SK-N-SH (cell line): ENCODE results near the gene HOXC5. TPM values are rescaled to one million over a fixed set of nuclear protein-coding genes. Genes with fewer than 3 reads are reported as not detected.

Source experiments
- CTCF ChIA-PET: fragments of 300-600, 350-600 bp; formaldehyde crosslinking; extraction: SDS; loops from one replicate; lab custom pipeline; 2021; lab: Yijun Ruan, JAX
- POLR2A ChIA-PET: fragments of 350-600 bp; sonication (Branson Sonifier 250); formaldehyde crosslinking; extraction: SDS; loops from one replicate; lab custom pipeline; 2020; ENCODE audit warnings: antibody characterized with exemption, inconsistent platforms; lab: Yijun Ruan, JAX
- DNase-seq: peaks from one replicate; pipeline ENCODE4 v3.0.0; 2012
- H2AFZ ChIP-seq: fragments of 200-600 bp; sonication (generic); 2 replicates; pipeline ENCODE4 v1.8.1; 2016; ENCODE audit warnings: antibody characterized with exemption, mild to moderate bottlenecking, low read depth
- H3F3A ChIP-seq: fragments of 200-600 bp; sonication (generic); replicated peaks from 2 replicates; pipeline ENCODE3; 2016; ENCODE audit warnings: antibody characterized with exemption, mild to moderate bottlenecking; ENCODE audit not compliant: insufficient read depth
- H3K27ac ChIP-seq, 2 experiments: fragments of 200-500 bp in 1 of 2; fragments of 200-600 bp in 1 of 2; sonication (Bioruptor generic) in 1 of 2; sonication (generic), shearing (Covaris generic) in 1 of 2; 2 replicates each; pipeline versions ENCODE4 v1.5.1 to v1.6.1; 2014 to 2016; ENCODE audit warnings: low read depth in 2 of 2, inconsistent platforms in 1 of 2, low read length in 1 of 2, mild to moderate bottlenecking in 1 of 2, mixed read lengths in 1 of 2
- H3K27me3 ChIP-seq: fragments of 200-600 bp; sonication (generic), shearing (Covaris generic); 2 replicates; pipeline ENCODE4 v1.6.1; 2016; ENCODE audit warnings: mixed run types; ENCODE audit not compliant: insufficient read depth
- H3K36me3 ChIP-seq, 2 experiments: fragments of 200-500 bp in 1 of 2; fragments of 200-600 bp in 1 of 2; sonication (Bioruptor generic) in 1 of 2; sonication (generic) in 1 of 2; replicated peaks in 1 of 2; 2 replicates each; pipeline versions ENCODE3 to v1.5.1; 2014 to 2016; ENCODE audit warnings: low read length in 1 of 2, mild to moderate bottlenecking in 1 of 2; ENCODE audit not compliant: insufficient read depth in 2 of 2, control insufficient read depth in 1 of 2
- H3K4me1 ChIP-seq, 2 experiments: fragments of 200-500 bp in 1 of 2; fragments of 200-600 bp in 1 of 2; sonication (Bioruptor generic) in 1 of 2; sonication (generic), shearing (Covaris generic) in 1 of 2; 2 replicates each; pipeline versions ENCODE4 v1.5.1 to v1.6.1; 2014 to 2016; ENCODE audit warnings: low read depth in 1 of 2, low read length in 1 of 2, mixed run types in 1 of 2; ENCODE audit not compliant: insufficient read depth in 2 of 2, control insufficient read depth in 1 of 2
- H3K4me2 ChIP-seq: fragments of 200-600 bp; sonication (generic), shearing (Covaris generic); 2 replicates; pipeline ENCODE4 v1.6.1; 2017; ENCODE audit warnings: mixed run types
- H3K4me3 ChIP-seq, 2 experiments: fragments of 200-500 bp in 1 of 2; fragments of 200-600 bp in 1 of 2; sonication (Bioruptor generic) in 1 of 2; sonication (generic), shearing (Covaris generic) in 1 of 2; 2 replicates each; pipeline versions ENCODE4 v1.5.1 to v1.8.1; 2014 to 2016; ENCODE audit warnings: low read depth in 2 of 2, inconsistent platforms in 1 of 2, low read length in 1 of 2, mild to moderate bottlenecking in 1 of 2, mixed read lengths in 1 of 2, moderate library complexity in 1 of 2
- H3K79me2 ChIP-seq: fragments of 200-600 bp; sonication (generic); 2 replicates; pipeline ENCODE4 v1.8.1; 2017; ENCODE audit warnings: mild to moderate bottlenecking; ENCODE audit not compliant: insufficient read depth
- H3K9ac ChIP-seq: fragments of 200-600 bp; sonication (generic); 2 replicates; pipeline ENCODE4 v1.6.1; 2017; ENCODE audit warnings: mixed run types
- H3K9me2 ChIP-seq: fragments of 200-600 bp; sonication (generic); 2 replicates; pipeline ENCODE4 v1.6.1; 2017; ENCODE audit warnings: mixed run types
- H3K9me3 ChIP-seq: fragments of 200-600 bp; sonication (generic); 2 replicates; pipeline ENCODE4 v1.6.1; 2017; ENCODE audit warnings: mixed run types, mild to moderate bottlenecking, moderate library complexity
- H4K20me1 ChIP-seq: fragments of 200-600 bp; sonication (generic); 2 replicates; pipeline ENCODE4 v1.6.1; 2017; ENCODE audit warnings: mild to moderate bottlenecking, mixed run types; ENCODE audit not compliant: insufficient read depth
- CHD2 ChIP-seq: fragments of 150-350 bp; IDR thresholded peaks from 2 replicates; pipeline ENCODE4 v1.6.1; 2018; ENCODE audit warnings: low read length; ENCODE audit not compliant: partially characterized antibody
- FOSL2 ChIP-seq: IDR thresholded peaks from 2 replicates; pipeline ENCODE4 v1.4.0; 2012; ENCODE audit warnings: low read depth, mild to moderate bottlenecking, moderate library complexity, borderline replicate concordance
- GATA2 ChIP-seq: sonication (generic); formaldehyde crosslinking; IDR thresholded peaks from 2 replicates; pipeline ENCODE4 v1.5.0; 2020; ENCODE audit warnings: mild to moderate bottlenecking, missing genetic modification reagents
- MXI1 ChIP-seq: IDR thresholded peaks from 2 replicates; pipeline ENCODE4 v1.6.1; 2012; ENCODE audit warnings: mild to moderate bottlenecking, low read depth, low read length, improper control_type of control experiment
- SIN3A ChIP-seq: IDR thresholded peaks from 2 replicates; pipeline ENCODE4 v1.6.1; 2012; ENCODE audit warnings: low read depth, mild to moderate bottlenecking, low read length, moderate library complexity, borderline replicate concordance
- TCF12 ChIP-seq: IDR thresholded peaks from 2 replicates; pipeline ENCODE4 v1.4.0; 2012
- WGBS: methylation state at CpG from one replicate; pipeline ENCODE4 v1.1.6; 2017; ENCODE audit warnings: low lambda C conversion rate; 5-methylcytosine and 5-hydroxymethylcytosine counted together
- polyA plus RNA-seq, 3 experiments: library from polyadenylated mRNA; depleted of rRNA; stranded (reverse); fragments of >200 nt; gene quantifications; 2 replicates each; pipeline ENCODE4 v1.2.3, GENCODE V29; 2012
- TF ChIP-seq, protein P1 (sequence below): fragments of 150-350 bp; IDR thresholded peaks from 2 replicates; pipeline ENCODE4 v1.6.1; 2016; ENCODE audit warnings: mild to moderate bottlenecking, low read depth, low read length
- TF ChIP-seq, protein P2 (sequence below): fragments of 200-600 bp; sonication (generic); IDR thresholded peaks from 2 replicates; pipeline ENCODE4 v1.6.1; 2017; ENCODE audit warnings: antibody characterized with exemption, mild to moderate bottlenecking, moderate library complexity
- TF ChIP-seq, protein P3 (sequence below): IDR thresholded peaks from 2 replicates; pipeline ENCODE4 v1.6.1; 2012; ENCODE audit warnings: mild to moderate bottlenecking, low read depth, low read length, moderate library complexity

HOXC5 gene
- polyA plus RNA-seq, 1 of the 3 experiments (the other 2 are of a cell fraction), result 2.1 TPM

DNA sequence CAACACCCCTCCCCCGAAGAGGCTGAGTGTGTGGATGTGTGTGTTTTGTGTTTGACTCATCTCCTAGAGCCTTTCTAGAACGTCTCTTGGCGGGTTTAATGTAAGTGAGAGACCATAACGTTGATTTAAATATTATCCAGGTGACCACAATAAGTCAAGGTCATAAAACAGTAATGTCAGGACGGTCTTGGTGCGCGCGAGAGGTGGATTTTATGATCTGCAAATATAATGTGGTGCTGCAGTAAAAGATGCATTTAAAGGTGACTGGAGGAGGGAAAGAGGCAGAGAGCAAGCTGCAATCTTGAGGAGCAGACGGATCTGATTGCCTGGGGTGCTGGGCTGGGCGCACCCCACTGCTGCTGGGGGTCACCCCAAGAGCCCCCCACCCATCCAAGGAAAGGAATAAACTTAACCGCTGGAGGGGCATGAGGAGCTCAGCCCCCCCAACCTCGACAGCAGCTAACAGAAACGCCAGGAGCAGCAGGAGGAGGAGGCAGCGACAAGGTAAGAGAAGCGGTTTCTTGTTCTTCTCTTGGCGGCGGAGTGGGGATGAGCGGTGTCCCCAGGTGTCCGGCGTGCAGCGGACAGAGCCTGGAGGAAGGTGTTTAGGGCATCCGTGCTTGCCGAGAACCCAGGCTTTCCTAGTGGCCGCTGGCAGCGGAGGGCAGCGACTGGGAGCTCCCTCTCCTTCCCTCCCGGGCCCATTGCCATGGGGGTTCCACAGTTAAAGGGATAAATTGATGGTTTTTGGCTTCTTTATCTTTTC lies 42.4 kb upstream of the HOXC5 start (continued):
- TF ChIP-seq TCF12, result no peak

GRCh38 chr12:53991077-53991460 lies 41.8 kb upstream of the HOXC5 start:
- H3K4me1 ChIP-seq, result peaks cover 0 to 6% of the 10 kb centered on the region in 2 experiments; a peak in 1 of 4 replicates
- H3K79me2 ChIP-seq, result no peaks in the 10 kb centered on the region
- POLR2A ChIA-PET, result interaction anchor here (1.4 kb wide), 1 partner anchor 18 kb away, joined by 4 read pairs; the partner anchor contains the start of gene HOXC8
- H3K9me2 ChIP-seq, result no peaks in the 10 kb centered on the region
- H3K27me3 ChIP-seq, result peaks cover 100% of the 10 kb centered on the region
- WGBS, result 12% methylated on average over 8 of the region's 8 CpGs
- no peak overlapping the region for H3K27ac ChIP-seq
- TF ChIP-seq TCF12 (no peak), MXI1 (no peak), SIN3A (no peak), GATA2 (no peak), CHD2 (no peak), FOSL2 (no peak)
- TF ChIP-seq, protein P1, sequence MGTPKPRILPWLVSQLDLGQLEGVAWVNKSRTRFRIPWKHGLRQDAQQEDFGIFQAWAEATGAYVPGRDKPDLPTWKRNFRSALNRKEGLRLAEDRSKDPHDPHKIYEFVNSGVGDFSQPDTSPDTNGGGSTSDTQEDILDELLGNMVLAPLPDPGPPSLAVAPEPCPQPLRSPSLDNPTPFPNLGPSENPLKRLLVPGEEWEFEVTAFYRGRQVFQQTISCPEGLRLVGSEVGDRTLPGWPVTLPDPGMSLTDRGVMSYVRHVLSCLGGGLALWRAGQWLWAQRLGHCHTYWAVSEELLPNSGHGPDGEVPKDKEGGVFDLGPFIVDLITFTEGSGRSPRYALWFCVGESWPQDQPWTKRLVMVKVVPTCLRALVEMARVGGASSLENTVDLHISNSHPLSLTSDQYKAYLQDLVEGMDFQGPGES, result no peak
- TF ChIP-seq, protein P2, sequence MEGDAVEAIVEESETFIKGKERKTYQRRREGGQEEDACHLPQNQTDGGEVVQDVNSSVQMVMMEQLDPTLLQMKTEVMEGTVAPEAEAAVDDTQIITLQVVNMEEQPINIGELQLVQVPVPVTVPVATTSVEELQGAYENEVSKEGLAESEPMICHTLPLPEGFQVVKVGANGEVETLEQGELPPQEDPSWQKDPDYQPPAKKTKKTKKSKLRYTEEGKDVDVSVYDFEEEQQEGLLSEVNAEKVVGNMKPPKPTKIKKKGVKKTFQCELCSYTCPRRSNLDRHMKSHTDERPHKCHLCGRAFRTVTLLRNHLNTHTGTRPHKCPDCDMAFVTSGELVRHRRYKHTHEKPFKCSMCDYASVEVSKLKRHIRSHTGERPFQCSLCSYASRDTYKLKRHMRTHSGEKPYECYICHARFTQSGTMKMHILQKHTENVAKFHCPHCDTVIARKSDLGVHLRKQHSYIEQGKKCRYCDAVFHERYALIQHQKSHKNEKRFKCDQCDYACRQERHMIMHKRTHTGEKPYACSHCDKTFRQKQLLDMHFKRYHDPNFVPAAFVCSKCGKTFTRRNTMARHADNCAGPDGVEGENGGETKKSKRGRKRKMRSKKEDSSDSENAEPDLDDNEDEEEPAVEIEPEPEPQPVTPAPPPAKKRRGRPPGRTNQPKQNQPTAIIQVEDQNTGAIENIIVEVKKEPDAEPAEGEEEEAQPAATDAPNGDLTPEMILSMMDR, result no peak
- TF ChIP-seq, protein P3, sequence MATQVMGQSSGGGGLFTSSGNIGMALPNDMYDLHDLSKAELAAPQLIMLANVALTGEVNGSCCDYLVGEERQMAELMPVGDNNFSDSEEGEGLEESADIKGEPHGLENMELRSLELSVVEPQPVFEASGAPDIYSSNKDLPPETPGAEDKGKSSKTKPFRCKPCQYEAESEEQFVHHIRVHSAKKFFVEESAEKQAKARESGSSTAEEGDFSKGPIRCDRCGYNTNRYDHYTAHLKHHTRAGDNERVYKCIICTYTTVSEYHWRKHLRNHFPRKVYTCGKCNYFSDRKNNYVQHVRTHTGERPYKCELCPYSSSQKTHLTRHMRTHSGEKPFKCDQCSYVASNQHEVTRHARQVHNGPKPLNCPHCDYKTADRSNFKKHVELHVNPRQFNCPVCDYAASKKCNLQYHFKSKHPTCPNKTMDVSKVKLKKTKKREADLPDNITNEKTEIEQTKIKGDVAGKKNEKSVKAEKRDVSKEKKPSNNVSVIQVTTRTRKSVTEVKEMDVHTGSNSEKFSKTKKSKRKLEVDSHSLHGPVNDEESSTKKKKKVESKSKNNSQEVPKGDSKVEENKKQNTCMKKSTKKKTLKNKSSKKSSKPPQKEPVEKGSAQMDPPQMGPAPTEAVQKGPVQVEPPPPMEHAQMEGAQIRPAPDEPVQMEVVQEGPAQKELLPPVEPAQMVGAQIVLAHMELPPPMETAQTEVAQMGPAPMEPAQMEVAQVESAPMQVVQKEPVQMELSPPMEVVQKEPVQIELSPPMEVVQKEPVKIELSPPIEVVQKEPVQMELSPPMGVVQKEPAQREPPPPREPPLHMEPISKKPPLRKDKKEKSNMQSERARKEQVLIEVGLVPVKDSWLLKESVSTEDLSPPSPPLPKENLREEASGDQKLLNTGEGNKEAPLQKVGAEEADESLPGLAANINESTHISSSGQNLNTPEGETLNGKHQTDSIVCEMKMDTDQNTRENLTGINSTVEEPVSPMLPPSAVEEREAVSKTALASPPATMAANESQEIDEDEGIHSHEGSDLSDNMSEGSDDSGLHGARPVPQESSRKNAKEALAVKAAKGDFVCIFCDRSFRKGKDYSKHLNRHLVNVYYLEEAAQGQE, result no peak
- peak overlapping the region; percentile 48; the same call in 1 of the 2 replicates for H3K4me2 ChIP-seq
- H3F3A ChIP-seq, result peaks cover 5% of the 10 kb centered on the region
- H3K36me3 ChIP-seq, result no peaks in the 10 kb centered on the region
- no peak overlapping the region for H2AFZ ChIP-seq
- CTCF ChIA-PET, result interaction anchor here (0.6 to 12.8 kb wide), 19 partner anchors 8 to 408 kb away, joined by 3 to 194 read pairs (median 7); partner anchors contain the start of genes HOTAIR, HOXC11 and HOXC9
- DNase-seq, result no peak
- H3K9me3 ChIP-seq, result no peaks in the 10 kb centered on the region
- H4K20me1 ChIP-seq, result no peaks in the 10 kb centered on the region
- no peak overlapping the region for H3K9ac ChIP-seq
- no peak overlapping the region for H3K4me3 ChIP-seq
